ENCODE data around the gene CATSPER1.

The CATSPER1 gene

DNA sequence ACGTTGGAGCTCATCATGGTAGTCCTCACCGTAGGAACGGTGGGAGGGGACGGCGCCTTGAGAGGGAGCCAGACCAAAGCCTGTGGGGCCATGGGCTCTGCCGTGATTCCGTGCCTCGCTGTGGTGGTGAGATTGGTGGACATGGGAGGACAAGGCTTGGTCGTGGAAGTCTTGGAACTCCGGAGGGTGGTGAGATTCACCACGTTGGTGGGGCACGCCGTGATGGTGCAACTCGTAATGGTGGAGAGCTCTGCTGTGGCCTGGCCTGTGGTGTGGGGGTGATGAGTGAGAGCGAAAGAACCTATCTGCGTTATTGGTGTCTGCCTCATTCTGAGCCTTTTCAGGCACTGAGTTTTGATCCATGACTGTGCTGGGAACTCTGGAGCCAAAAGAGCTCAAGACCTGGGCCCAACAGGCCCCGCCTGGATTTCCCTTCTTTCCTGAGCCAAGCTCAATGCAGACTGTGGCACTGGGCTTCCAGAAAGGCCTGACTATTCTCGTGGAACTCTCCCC lies at the start of gene CATSPER1:
Gene CATSPER1, minus strand, starts transcription at position 463 of the 513 bp plus-strand sequence. Its CDS starts 100 bp downstream, at position 363.
- no peak within 1 kb of the TSS for H3K4me3 ChIP-seq (ENCODE audit: control insufficient read depth, low read depth, low read length)
- TF ChIP-seq, protein P1, sequence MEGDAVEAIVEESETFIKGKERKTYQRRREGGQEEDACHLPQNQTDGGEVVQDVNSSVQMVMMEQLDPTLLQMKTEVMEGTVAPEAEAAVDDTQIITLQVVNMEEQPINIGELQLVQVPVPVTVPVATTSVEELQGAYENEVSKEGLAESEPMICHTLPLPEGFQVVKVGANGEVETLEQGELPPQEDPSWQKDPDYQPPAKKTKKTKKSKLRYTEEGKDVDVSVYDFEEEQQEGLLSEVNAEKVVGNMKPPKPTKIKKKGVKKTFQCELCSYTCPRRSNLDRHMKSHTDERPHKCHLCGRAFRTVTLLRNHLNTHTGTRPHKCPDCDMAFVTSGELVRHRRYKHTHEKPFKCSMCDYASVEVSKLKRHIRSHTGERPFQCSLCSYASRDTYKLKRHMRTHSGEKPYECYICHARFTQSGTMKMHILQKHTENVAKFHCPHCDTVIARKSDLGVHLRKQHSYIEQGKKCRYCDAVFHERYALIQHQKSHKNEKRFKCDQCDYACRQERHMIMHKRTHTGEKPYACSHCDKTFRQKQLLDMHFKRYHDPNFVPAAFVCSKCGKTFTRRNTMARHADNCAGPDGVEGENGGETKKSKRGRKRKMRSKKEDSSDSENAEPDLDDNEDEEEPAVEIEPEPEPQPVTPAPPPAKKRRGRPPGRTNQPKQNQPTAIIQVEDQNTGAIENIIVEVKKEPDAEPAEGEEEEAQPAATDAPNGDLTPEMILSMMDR (conservative IDR thresholded peaks at IDR 0.05; ENCODE audit: control insufficient read depth, insufficient read depth, low read depth, low read length), result no peak
- DNase-seq (ENCODE audit: low read depth), result no peak

DNA sequence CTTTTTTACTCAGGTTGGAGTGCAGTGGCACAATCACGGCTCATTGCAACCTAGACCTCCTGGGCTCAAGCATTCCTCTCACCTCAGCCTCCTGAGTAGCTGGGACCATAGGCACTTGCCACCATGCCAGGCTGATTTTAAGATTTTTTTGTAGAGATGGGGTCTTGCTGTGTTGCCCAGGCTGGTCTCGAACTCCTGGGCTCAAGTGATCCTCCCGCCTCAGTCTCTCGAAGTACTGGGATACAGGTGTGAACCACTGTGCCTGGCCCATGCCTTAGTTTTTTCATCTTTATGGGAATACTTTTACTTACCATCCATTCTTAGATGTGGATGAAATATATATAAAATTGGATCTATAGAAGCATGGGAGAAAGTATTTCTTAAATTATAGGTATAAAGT lies 49.0 kb upstream of the CATSPER1 start:
- TF ChIP-seq, protein P1 (conservative IDR thresholded peaks at IDR 0.05; ENCODE audit: control insufficient read depth, insufficient read depth, low read depth, low read length), result no peak
- H3K4me3 ChIP-seq (ENCODE audit: control insufficient read depth, low read depth, low read length), result no peak overlapping the region
- DNase-seq (ENCODE audit: low read depth), result no peak

DNA sequence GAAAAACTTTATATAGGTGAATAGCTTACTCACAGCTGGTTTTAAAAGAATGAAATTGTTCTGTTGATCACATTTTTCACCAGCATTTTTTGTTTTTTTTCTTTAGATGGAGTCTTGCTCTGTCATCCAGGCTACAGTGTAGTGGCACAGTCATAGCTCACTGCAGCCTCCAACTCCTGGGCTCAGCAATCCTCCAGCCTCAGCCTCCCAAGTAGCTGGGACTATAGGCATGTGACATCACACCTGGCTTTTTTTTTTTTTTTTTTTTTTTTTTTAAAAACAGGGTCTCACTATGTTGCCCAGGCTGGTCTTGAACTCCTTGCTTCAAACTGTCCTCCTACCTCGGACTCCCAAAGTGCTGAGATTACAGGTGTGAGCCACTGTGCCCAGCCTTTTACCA lies 47.4 kb upstream of the CATSPER1 start:
- H3K4me3 ChIP-seq (ENCODE audit: control insufficient read depth, low read depth, low read length), result no peak overlapping the region
- TF ChIP-seq, protein P1 (conservative IDR thresholded peaks at IDR 0.05; ENCODE audit: control insufficient read depth, insufficient read depth, low read depth, low read length), result no peak
- DNase-seq (ENCODE audit: low read depth), result no peak

DNA sequence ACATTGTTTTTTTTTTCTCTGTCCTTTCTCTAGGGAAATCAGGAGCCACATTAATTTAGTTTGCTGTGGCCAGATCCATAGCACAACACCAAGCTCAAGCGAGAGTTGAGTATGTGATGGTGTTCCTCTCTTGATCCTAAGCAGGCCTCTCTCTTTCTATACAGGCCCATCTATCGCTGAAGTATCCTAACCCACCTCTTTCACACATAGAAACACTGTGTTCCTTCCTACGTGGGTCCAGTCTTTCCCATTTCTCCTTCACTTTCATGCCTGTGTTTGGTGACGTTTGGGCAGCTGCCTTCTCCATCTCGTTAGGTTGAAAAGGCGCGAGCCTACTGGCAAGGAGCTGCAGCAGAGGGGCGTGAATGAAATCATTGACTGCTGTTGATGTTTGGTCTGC lies 46.2 kb upstream of the CATSPER1 start:
- no peak overlapping the region for H3K4me3 ChIP-seq (ENCODE audit: control insufficient read depth, low read depth, low read length)

DNA sequence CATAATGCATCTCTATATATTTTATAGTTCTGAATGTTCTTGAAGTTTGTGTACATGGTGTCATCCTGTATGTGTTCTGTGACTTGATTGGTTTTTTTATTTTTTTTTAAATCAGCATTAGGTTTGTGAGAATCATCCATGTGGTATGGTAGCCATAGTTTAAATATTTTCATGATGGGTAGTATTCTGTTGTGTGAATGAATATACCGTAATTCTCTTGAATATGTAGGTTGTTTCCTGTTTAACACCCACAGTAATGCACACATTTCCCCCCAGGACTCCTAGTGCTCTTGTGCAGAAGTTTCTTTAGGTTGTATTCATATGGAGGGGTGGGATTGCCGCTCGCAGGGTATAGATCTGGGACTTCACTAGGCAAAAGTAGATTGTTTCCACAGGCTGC lies 45.8 kb upstream of the CATSPER1 start:
- no peak overlapping the region for H3K4me3 ChIP-seq (ENCODE audit: control insufficient read depth, low read depth, low read length)
- DNase-seq (ENCODE audit: low read depth), result no peak
- TF ChIP-seq, protein P1 (conservative IDR thresholded peaks at IDR 0.05; ENCODE audit: control insufficient read depth, insufficient read depth, low read depth, low read length), result no peak

More for the DNA sequence above, 46.2 kb upstream of the CATSPER1 start:
- DNase-seq (ENCODE audit: low read depth), result no peak
- TF ChIP-seq, protein P1 (conservative IDR thresholded peaks at IDR 0.05; ENCODE audit: control insufficient read depth, insufficient read depth, low read depth, low read length), result no peak

DNA sequence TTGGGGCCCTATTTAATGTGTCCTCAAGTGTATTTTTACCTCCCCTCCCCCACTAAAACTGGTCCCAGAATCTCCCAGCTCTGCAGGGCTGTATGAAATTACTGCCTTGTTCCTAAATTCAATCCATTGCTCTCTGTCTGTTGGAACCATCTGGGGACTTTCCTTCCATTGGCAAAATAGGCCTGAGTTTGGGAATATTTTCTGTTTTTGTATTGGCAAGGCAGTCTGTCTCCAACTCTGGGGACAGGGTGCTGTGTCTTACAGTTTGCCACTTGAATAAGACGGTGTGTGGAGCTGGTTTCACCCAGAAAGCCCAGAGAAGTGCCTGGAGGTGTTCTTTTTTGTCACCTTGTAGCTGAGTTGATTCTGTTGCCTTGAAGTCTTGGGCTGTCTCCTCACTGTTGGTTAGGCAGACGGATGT lies 45.1 kb upstream of the CATSPER1 start:
- no peak for DNase-seq (ENCODE audit: low read depth)
- H3K4me3 ChIP-seq (ENCODE audit: control insufficient read depth, low read depth, low read length), result peak overlapping the region; percentile 65
- TF ChIP-seq, protein P1 (conservative IDR thresholded peaks at IDR 0.05; ENCODE audit: control insufficient read depth, insufficient read depth, low read depth, low read length), result no peak

Data from fibroblast of mammary gland (primary cell).